HG03103 (cell line): ENCODE results near the gene FOXF1.

ENCODE experiments used
- ATAC-seq: cut with Tn5 transposase; IDR thresholded peaks from one replicate; pipeline ENCODE4 v1.9.1; 2021; ENCODE audit warnings: low read depth; ENCODE audit not compliant: unreplicated experiment

The FOXF1 gene

GRCh38 chr16:86510465-86511261 is at the start of gene FOXF1:
Gene FOXF1, plus strand, starts transcription at chr16:86510527. Its CDS starts 43 bp downstream, at chr16:86510570.
- ATAC-seq: no peak

- ATAC-seq: no peak
Measured at GRCh38 chr16:86461037-86461436, 49.3 kb upstream of the FOXF1 start.

GRCh38 chr16:86462334-86463084 is 47.8 kb upstream of the FOXF1 start:
- ATAC-seq: no peak

GRCh38 chr16:86464044-86464443 is 46.3 kb upstream of the FOXF1 start:
- ATAC-seq: no peak

- no peak for ATAC-seq
Measured at GRCh38 chr16:86465434-86465833, 44.9 kb upstream of the FOXF1 start.

GRCh38 chr16:86466696-86467406 is 43.5 kb upstream of the FOXF1 start:
- no peak for ATAC-seq

GRCh38 chr16:86467490-86467889 is 42.8 kb upstream of the FOXF1 start:
- ATAC-seq: no peak

- ATAC-seq: no peak
Measured at GRCh38 chr16:86470964-86471363, 39.4 kb upstream of the FOXF1 start.

GRCh38 chr16:86471896-86472295 is 38.4 kb upstream of the FOXF1 start:
- no peak for ATAC-seq

GRCh38 chr16:86472366-86472765 is 38.0 kb upstream of the FOXF1 start:
- no peak for ATAC-seq

- ATAC-seq: no peak
Measured at GRCh38 chr16:86476956-86477534, 33.3 kb upstream of the FOXF1 start.

GRCh38 chr16:86477642-86478041 is 32.7 kb upstream of the FOXF1 start:
- ATAC-seq: no peak

- ATAC-seq: no peak
Measured at GRCh38 chr16:86478779-86479178, 31.5 kb upstream of the FOXF1 start.

GRCh38 chr16:86479419-86479818 is 30.9 kb upstream of the FOXF1 start:
- ATAC-seq: no peak

GRCh38 chr16:86480444-86480843 is 29.9 kb upstream of the FOXF1 start:
- ATAC-seq: no peak

- no peak for ATAC-seq
Measured at GRCh38 chr16:86481607-86482006, 28.7 kb upstream of the FOXF1 start.

- ATAC-seq: no peak
Measured at GRCh38 chr16:86484240-86484639, 26.1 kb upstream of the FOXF1 start.

GRCh38 chr16:86485746-86486145 is 24.6 kb upstream of the FOXF1 start:
- ATAC-seq: no peak

GRCh38 chr16:86490859-86491639 is 19.3 kb upstream of the FOXF1 start:
- no peak for ATAC-seq

GRCh38 chr16:86491640-86492023 is 18.7 kb upstream of the FOXF1 start:
- ATAC-seq: no peak
